ENCODE measurements around the gene CELF1. TPM values are rescaled to one million over a fixed set of nuclear protein-coding genes. Genes with fewer than 3 reads are reported as not detected.
A peak's percentile ranks its signal among the peaks of the same experiment; 100 is the strongest.

CELF1 gene
- polyA plus RNA-seq, 1 donor from 2014 or later: 209 TPM

- H3F3A ChIP-seq (ENCODE audit: insufficient read depth, low read length, poor library complexity, severe bottlenecking): no peaks in the 10 kb centered on the region
- H3K27me3 ChIP-seq (ENCODE audit: insufficient read depth, low read depth, low read length): no peaks in the 10 kb centered on the region
- no peak overlapping the region for H3K4me2 ChIP-seq (ENCODE audit: low read length)
- no peak overlapping the region for H2AFZ ChIP-seq (ENCODE audit: low read depth, low read length)
- H3K4me3 ChIP-seq (ENCODE audit: low read length): no peak overlapping the region
- H3K36me3 ChIP-seq (ENCODE audit: insufficient read depth, low read length): peaks cover 3% of the 10 kb centered on the region
- no peaks in the 10 kb centered on the region for H4K20me1 ChIP-seq (ENCODE audit: insufficient read depth)
- peak overlapping the region; percentile 13 for H3K9ac ChIP-seq (ENCODE audit: low read length)
- H3K27ac ChIP-seq (ENCODE audit: low read length): no peak overlapping the region
- peaks cover 68% of the 10 kb centered on the region for H3K79me2 ChIP-seq (replicated peaks; ENCODE audit: insufficient read depth, low read length)
- H3K9me3 ChIP-seq (ENCODE audit: low read length): no peaks in the 10 kb centered on the region
- TF ChIP-seq CTCF (IDR thresholded peaks at IDR 0.05; ENCODE audit: poor library complexity, severe bottlenecking) (no peak), SMC3 (conservative IDR thresholded peaks at IDR 0.05; ENCODE audit: poor library complexity) (no peak), EP300 (conservative IDR thresholded peaks at IDR 0.05; ENCODE audit: poor library complexity, severe bottlenecking) (no peak), TAF1 (IDR thresholded peaks at IDR 0.05; ENCODE audit: low read depth) (no peak), POLR2AphosphoS5 (IDR thresholded peaks at IDR 0.05) (peak; percentile 52), EZH2 (IDR thresholded peaks at IDR 0.05; ENCODE audit: borderline replicate concordance, insufficient read depth, low read length, poor library complexity, severe bottlenecking) (no peak), REST (IDR thresholded peaks at IDR 0.05; ENCODE audit: borderline replicate concordance) (no peak), MXI1 (conservative IDR thresholded peaks at IDR 0.05; ENCODE audit: poor library complexity, severe bottlenecking) (no peak)
- H3K9me2 ChIP-seq (ENCODE audit: insufficient read depth, low read length): no peaks in the 10 kb centered on the region
These were observed 53.3 kb downstream of the CELF1 start for GRCh38 chr11:47499614-47500013.

- Histone ChIP-seq H3K9me2 (ENCODE audit: insufficient read depth, low read length) (no peaks in the 10 kb centered on the region), H3K36me3 (ENCODE audit: insufficient read depth, low read length) (peaks cover 3% of the 10 kb centered on the region), H3K9ac (ENCODE audit: low read length) (peak overlapping the region; percentile 13), H3K9me3 (ENCODE audit: low read length) (no peaks in the 10 kb centered on the region), H3K4me2 (ENCODE audit: low read length) (no peak overlapping the region), H3K4me3 (ENCODE audit: low read length) (no peak overlapping the region), H3K79me2 (replicated peaks; ENCODE audit: insufficient read depth, low read length) (peaks cover 67% of the 10 kb centered on the region), H3F3A (ENCODE audit: insufficient read depth, low read length, poor library complexity, severe bottlenecking) (no peaks in the 10 kb centered on the region), H3K27me3 (ENCODE audit: insufficient read depth, low read depth, low read length) (no peaks in the 10 kb centered on the region), H2AFZ (ENCODE audit: low read depth, low read length) (no peak overlapping the region), H3K27ac (ENCODE audit: low read length) (no peak overlapping the region), H4K20me1 (ENCODE audit: insufficient read depth) (no peaks in the 10 kb centered on the region)
- TF ChIP-seq TAF1 (IDR thresholded peaks at IDR 0.05; ENCODE audit: low read depth) (no peak), CTCF (IDR thresholded peaks at IDR 0.05; ENCODE audit: poor library complexity, severe bottlenecking) (no peak), EP300 (conservative IDR thresholded peaks at IDR 0.05; ENCODE audit: poor library complexity, severe bottlenecking) (no peak), SMC3 (conservative IDR thresholded peaks at IDR 0.05; ENCODE audit: poor library complexity) (no peak), REST (IDR thresholded peaks at IDR 0.05; ENCODE audit: borderline replicate concordance) (no peak), RAD21 (conservative IDR thresholded peaks at IDR 0.05) (no peak), POLR2AphosphoS5 (IDR thresholded peaks at IDR 0.05) (no peak), EZH2 (IDR thresholded peaks at IDR 0.05; ENCODE audit: borderline replicate concordance, insufficient read depth, low read length, poor library complexity, severe bottlenecking) (no peak), MXI1 (conservative IDR thresholded peaks at IDR 0.05; ENCODE audit: poor library complexity, severe bottlenecking) (no peak)
These were observed 53.8 kb downstream of the CELF1 start for GRCh38 chr11:47499161-47499560.

Measured in neural cell (in vitro differentiated cells).